GM19455 (cell line): ENCODE data around the gene EEF1A1.
"Not testable (repeated sequence)": the region's sequence is repeated elsewhere in the genome, so short reads cannot be mapped to it uniquely, and the experiment has no call there.

ENCODE experiments used
- ATAC-seq: cut with Tn5 transposase; IDR thresholded peaks from one replicate; pipeline ENCODE4 v1.9.1; 2021; ENCODE audit not compliant: unreplicated experiment

The EEF1A1 gene

GRCh38 chr6:73520688-73521350 is at the start of gene EEF1A1:
Gene EEF1A1, minus strand, starts transcription at chr6:73521032. Its CDS starts 1,006 bp downstream, at chr6:73520026.
- peak; percentile 63 for ATAC-seq

- ATAC-seq, result no peak
These were observed 48.3 kb upstream of the EEF1A1 start for GRCh38 chr6:73569121-73569520.

DNA sequence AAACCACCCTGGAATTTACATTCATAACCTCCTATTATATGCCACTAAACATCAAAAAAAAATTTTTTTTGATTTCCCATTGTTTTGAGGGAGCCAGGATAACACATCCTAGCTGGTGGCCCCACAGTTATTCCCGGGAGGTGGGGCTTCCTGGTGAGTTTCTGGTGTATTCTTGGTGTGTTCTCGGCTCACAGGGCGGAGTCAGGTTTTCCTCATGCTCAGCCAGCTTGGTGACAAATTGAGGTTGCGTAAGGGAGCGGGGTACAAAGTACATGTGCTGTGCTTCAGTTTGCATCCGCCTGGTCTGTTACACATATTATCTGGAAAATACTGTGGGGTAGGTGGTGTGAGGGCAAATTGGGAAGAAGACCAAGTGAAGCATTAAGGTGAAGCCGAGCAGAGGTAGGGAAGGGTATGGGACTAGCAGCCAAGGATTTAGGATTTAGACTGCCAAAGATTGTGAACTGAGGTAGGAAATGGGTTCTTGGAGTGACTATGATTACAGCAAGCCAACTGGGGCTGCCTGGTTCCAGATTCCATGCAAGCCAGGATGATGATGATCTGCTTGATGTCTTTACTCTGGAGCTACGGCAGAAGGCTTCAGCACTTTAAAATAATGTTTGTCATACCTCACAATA is 46.2 kb upstream of the EEF1A1 start:
- ATAC-seq, result no peak

DNA sequence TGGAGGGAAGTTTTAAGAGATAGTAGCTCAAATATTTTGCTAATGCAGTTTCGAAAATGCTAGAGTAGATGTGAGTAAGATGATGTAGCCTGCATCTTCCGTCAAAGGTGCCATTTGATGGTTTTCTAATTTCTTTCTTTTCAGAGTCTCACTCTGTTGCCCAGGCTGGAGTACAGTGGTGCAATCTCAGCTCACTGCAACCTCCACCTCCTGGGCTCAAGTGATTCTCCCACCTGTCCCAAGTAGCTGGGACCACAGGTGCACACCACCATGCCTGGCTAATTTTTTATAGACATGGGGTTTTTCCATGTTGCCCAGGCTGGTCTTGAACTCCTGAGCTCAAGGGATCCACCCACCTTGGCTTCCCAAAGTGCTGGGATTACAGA is 45.6 kb upstream of the EEF1A1 start:
- not testable (repeated sequence) for ATAC-seq

- ATAC-seq, result no peak
These were observed 45.1 kb upstream of the EEF1A1 start for GRCh38 chr6:73565767-73566485.

DNA sequence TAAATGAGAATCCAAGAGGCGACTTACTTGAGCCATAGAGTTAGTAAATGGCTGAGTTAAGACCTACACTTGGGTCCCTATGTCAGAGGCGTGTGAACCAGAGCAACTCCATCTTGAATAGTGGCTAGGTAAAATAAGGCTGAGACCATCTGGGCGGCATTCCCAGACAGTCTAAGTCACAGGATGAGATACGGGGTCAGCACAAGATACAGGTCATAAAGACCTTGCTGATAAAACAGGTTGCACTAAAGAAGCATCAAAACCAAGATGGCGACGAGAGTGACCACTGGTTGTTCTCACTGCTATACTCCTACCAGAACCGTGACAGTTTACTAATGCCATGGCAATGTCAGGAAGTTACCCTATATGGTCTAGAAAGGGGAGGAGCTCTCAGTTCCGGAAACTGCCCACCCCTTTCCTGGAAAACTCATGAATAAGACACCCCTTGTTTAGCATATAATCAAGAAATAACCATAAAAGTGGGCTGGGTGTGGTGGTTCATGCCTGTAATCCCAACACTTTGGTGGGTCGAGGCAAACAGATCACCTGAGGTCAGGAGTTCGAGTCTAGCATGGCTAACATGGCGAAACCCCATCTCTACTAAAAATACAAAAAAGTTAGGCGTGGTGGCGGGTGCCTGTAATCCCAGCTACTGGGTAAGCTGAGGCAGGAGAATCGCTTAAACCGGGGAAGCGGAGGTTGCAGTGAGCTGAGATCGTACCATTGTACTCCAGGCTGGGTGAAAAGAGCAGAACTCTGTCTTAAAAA is 43.9 kb upstream of the EEF1A1 start:
- ATAC-seq, result no peak

GRCh38 chr6:73562558-73562957 is 41.7 kb upstream of the EEF1A1 start:
- ATAC-seq, result no peak

DNA sequence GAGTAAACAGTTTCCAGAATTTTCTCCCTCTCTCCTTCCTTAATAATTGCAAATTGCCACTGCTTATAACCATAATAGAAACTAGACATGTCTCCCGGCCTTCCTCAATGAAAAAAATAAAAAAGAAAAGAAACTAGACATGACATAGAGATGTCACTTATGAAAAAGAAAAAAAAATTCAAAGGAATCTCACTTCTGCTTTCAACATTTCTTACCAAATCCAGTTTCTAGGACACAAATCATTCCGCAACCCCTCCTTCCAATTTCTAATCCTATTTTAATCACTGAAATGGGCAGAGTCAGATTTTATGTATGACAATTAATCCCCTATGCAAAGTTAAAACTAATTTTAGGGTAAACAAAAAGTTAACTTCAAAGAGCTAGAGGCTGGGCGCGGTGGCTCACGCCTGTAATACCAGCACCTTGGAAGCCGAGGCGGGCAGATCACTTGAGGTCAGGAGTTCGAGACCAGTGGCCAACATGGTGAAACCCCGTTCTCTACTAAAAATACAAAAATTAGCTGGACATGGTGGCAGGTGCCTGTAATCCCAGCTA is 40.1 kb upstream of the EEF1A1 start:
- peak; percentile 65 for ATAC-seq

GRCh38 chr6:73560182-73560732 is 39.4 kb upstream of the EEF1A1 start:
- ATAC-seq, result peak; percentile 40

- not testable (repeated sequence) for ATAC-seq
These were observed 38.6 kb upstream of the EEF1A1 start for GRCh38 chr6:73559399-73559794.

DNA sequence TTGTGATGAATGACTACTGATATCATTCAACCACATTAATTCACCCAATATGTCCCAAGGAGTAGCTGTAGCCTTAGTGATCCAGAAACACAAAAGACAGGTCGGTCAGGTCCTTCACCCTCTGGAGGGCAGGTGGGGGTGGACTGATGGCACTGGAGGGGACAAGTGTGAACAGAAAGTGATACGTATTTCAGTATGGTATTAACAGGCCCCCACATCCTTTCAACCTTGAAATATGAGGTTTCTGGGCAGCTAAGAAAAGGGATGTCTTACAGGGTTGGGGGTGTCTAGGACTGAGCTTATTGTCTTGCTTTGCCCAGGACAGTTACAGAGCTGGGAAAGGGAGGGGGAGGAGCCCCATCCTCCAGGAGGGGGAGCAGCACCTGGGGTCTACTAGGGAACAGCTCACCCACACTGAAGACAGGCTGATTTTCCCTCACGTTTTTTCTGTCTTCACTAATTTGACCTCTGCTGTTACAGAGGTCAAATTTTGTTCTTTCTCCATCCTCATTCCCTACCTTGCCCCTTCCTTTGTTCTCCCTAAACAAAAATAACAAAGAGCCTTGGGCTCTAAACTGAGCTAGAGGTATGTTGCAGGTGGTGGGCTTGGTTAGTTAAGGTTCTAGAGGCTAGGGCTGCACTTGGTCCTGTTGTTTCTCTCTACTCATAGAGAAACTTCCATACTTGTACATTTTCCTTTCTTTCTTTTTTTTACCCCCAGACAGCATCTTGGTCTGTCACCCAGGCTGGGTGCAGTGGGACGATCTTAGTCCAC is 38.0 kb upstream of the EEF1A1 start:
- no peak for ATAC-seq

GRCh38 chr6:73556836-73557235 is 36.0 kb upstream of the EEF1A1 start:
- no peak for ATAC-seq

DNA sequence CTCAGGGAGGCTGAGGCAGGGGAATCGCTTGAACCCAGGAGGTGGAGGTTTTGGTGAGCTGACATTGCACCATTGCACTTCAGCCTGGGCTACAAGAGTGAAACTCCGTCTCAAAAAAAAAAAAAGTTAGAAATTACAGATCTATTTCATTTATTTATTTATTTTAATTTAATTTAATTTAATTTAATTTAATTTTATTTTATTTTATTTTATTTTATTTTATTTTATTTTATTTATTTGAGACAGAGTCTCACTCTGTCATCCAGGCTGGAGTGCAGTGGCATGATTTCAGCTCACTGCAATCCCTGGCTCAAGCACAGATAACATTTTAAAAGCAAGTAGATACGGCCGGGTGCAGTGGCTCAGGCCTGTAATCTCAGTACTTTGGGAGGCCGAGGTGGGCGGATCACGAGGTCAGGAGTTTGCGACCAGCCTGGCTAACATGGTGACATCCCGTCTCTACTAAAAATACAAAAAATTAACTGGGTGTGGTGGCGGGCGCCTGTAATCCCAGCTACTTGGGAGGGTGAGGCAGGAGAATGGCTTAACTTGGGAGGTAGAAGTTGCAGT is 34.6 kb upstream of the EEF1A1 start:
- not testable (repeated sequence) for ATAC-seq

GRCh38 chr6:73551115-73551514 is 30.3 kb upstream of the EEF1A1 start:
- not testable (repeated sequence) for ATAC-seq

DNA sequence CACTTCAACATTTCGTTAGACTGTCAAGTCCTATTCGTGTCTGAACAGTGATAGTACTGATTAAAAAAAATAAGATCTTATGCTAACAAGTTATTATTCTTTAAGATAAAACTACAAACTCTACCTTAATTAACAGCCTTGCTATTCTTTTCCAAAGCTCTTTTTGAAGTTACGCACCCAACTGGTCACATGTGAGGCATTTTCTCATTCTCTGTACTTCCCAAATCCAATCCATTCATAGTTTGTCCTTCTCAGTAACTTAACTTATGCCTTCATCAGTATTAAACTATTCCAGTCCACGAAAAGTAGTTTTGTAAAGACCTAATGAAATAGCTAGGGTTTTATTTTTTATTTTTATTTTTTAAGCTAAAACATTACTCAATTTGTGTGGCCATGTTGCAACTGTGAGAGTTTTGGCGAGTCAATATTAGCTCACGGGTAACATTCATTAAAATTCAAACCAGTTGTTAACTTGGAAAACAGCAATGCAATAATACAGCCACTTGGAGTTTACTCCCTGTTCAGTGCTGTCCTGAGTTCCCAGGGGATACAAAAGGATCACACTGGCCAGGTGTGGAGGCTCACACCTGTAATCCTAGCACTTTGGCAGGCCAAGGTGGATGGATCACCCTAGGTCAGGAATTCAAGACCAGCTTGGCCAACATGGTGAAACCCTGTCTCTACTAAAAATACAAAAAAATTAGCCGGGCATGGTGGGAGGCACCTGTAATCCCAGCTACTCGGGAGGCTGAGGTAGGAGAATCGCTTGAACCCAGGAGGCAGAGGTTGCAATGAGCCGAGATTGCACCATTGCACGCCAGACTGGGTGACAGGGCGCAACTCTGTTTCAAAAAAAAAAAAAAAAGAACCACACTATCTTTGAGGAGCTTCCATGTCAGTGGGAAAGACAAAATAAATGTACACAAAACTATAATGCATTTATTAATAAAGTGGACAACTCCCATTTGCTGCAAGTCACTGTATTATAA is 27.9 kb upstream of the EEF1A1 start:
- ATAC-seq, result no peak

DNA sequence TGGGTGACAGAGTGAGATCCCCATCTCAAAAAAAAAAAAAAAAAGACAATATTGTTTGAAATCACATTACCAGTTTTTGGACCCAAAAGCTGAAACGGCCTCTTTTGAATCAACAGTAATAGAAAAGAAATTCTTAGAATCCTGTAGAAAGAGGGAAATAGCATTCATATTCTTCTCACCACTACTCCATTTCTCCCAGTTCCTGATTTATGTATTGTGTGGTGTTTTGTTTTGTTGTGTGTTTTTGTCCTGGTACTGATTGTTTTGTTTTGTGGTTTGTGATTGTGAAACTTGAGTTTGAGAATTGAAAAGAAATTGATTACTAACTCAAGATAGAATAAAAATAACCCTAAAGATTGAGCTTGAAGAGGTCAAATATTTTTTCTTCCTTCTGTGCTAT is 26.2 kb upstream of the EEF1A1 start:
- ATAC-seq, result no peak

DNA sequence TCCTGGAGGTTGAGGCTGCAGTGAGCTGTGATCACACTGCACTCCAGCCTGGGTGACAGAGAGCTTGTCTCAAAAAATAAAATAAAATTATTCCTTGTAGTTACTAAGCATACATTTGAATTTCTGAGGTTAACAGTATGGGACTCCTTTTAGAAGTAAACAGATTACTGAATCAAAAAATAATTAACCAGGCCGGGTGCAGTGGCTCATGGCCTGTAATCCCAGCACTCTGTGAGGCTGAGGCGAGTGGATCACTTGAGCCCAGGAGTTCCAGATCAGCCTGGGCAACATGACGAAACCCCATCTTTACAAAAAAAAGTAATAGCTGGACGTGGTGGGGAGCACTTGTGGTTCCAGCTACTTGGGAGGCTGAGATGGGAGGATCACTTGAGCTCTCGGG is 22.1 kb upstream of the EEF1A1 start:
- ATAC-seq, result no peak

GRCh38 chr6:73542481-73542880 is 21.6 kb upstream of the EEF1A1 start:
- ATAC-seq, result not testable (repeated sequence)
